OCI-LY1 (cell line): ENCODE results near the gene LYPD1.

ENCODE experiments used
- H2AFZ ChIP-seq: fragments of 200-600 bp; sonication (generic), shearing (Covaris generic); 2 replicates; pipeline ENCODE4 v1.6.0; 2014; ENCODE audit warnings: antibody characterized with exemption, mild to moderate bottlenecking, low read length
- H3F3A ChIP-seq: fragments of 200-600 bp; sonication (generic), shearing (Covaris generic); 2 replicates; pipeline ENCODE4 v1.6.0; 2014; ENCODE audit warnings: mild to moderate bottlenecking, antibody characterized with exemption, low read length, moderate library complexity; ENCODE audit not compliant: insufficient read depth
- H3K27ac ChIP-seq: fragments of 200-600 bp; sonication (generic); 2 replicates; pipeline ENCODE4 v1.5.1; 2014; ENCODE audit warnings: low read length, mixed run types, mild to moderate bottlenecking, low read depth; ENCODE audit not compliant: poor library complexity, severe bottlenecking
- H3K27me3 ChIP-seq: fragments of 200-600 bp; sonication (generic); 2 replicates; pipeline ENCODE4 v1.6.0; 2014; ENCODE audit warnings: antibody characterized with exemption, mild to moderate bottlenecking, low read length, moderate library complexity; ENCODE audit not compliant: insufficient read depth
- H3K36me3 ChIP-seq: fragments of 200-600 bp; sonication (generic); 2 replicates; pipeline ENCODE4 v1.6.1; 2014; ENCODE audit warnings: mild to moderate bottlenecking, antibody characterized with exemption, low read length, moderate library complexity, mixed read lengths; ENCODE audit not compliant: insufficient read depth
- H3K4me1 ChIP-seq: fragments of 200-600 bp; sonication (generic); 2 replicates; pipeline ENCODE4 v1.5.1; 2014; ENCODE audit warnings: mild to moderate bottlenecking, low read length, moderate library complexity; ENCODE audit not compliant: insufficient read depth, severe bottlenecking
- H3K4me2 ChIP-seq: fragments of 200-600 bp; sonication (generic), shearing (Covaris generic); 2 replicates; pipeline ENCODE4 v1.6.1; 2014; ENCODE audit warnings: low read length
- H3K4me3 ChIP-seq: fragments of 200-600 bp; sonication (generic); 2 replicates; pipeline ENCODE4 v1.5.1; 2014; ENCODE audit warnings: low read length, low read depth, mild to moderate bottlenecking, mixed read lengths; ENCODE audit not compliant: poor library complexity, severe bottlenecking
- H3K79me2 ChIP-seq: fragments of 200-600 bp; shearing (Covaris generic); 2 replicates; pipeline ENCODE4 v1.6.1; 2016; ENCODE audit warnings: mixed run types, low read length, mixed read lengths; ENCODE audit not compliant: insufficient read depth
- H3K9ac ChIP-seq: fragments of 200-600 bp; sonication (generic), shearing (Covaris generic); 2 replicates; pipeline ENCODE4 v1.6.1; 2014; ENCODE audit warnings: mild to moderate bottlenecking, low read length, mixed read lengths
- H3K9me2 ChIP-seq: fragments of 200-600 bp; sonication (generic), shearing (Covaris generic); 2 replicates; pipeline ENCODE4 v1.6.1; 2014; ENCODE audit warnings: low read depth, mild to moderate bottlenecking, low read length, mixed read lengths
- H3K9me3 ChIP-seq: fragments of 200-600 bp; shearing (Covaris generic); 2 replicates; pipeline ENCODE4 v1.6.1; 2014; ENCODE audit warnings: low read length, mixed read lengths
- H4K20me1 ChIP-seq: fragments of 200-600 bp; sonication (generic), shearing (Covaris generic); 2 replicates; pipeline ENCODE4 v1.6.0; 2016; ENCODE audit warnings: mild to moderate bottlenecking, low read length; ENCODE audit not compliant: insufficient read depth
- CTCF ChIP-seq: fragments of 200-600 bp; sonication (generic), shearing (Covaris generic); IDR thresholded peaks from 2 replicates; pipeline ENCODE4 v1.5.1; 2017; ENCODE audit warnings: mild to moderate bottlenecking, antibody characterized with exemption, low read length, moderate library complexity, mixed read lengths
- EZH2 ChIP-seq: fragments of 200-600 bp; sonication (generic), shearing (Covaris generic); IDR thresholded peaks from 2 replicates; pipeline ENCODE4 v1.8.0; 2017; ENCODE audit warnings: borderline replicate concordance, mixed run types, mild to moderate bottlenecking, antibody characterized with exemption, low read length, moderate library complexity, mixed read lengths

LYPD1 gene

GRCh38 chr2:132608311-132608710 lies 61.7 kb downstream of the LYPD1 start:
- H4K20me1 ChIP-seq = no peaks in the 10 kb centered on the region
- no peaks in the 10 kb centered on the region for H3K9me2 ChIP-seq
- no peak overlapping the region for H2AFZ ChIP-seq
- H3K27me3 ChIP-seq = no peaks in the 10 kb centered on the region
- H3K4me1 ChIP-seq = peaks cover 7% of the 10 kb centered on the region
- H3K36me3 ChIP-seq = no peaks in the 10 kb centered on the region
- H3K9ac ChIP-seq = no peak overlapping the region
- H3K4me3 ChIP-seq = no peak overlapping the region
- no peak for TF ChIP-seq EZH2
- TF ChIP-seq CTCF = no peak
- H3K27ac ChIP-seq = no peak overlapping the region
- H3K9me3 ChIP-seq = no peaks in the 10 kb centered on the region
- no peak overlapping the region for H3K4me2 ChIP-seq
- H3F3A ChIP-seq = no peaks in the 10 kb centered on the region
- H3K79me2 ChIP-seq = no peaks in the 10 kb centered on the region

- Histone ChIP-seq H3K79me2 (no peaks in the 10 kb centered on the region), H3K4me3 (no peak overlapping the region), H3K4me1 (peaks cover 7% of the 10 kb centered on the region), H3K4me2 (no peak overlapping the region), H2AFZ (no peak overlapping the region), H3K9ac (no peak overlapping the region), H3K9me3 (no peaks in the 10 kb centered on the region), H3F3A (no peaks in the 10 kb centered on the region), H3K27ac (no peak overlapping the region), H3K9me2 (no peaks in the 10 kb centered on the region), H3K27me3 (no peaks in the 10 kb centered on the region), H4K20me1 (no peaks in the 10 kb centered on the region), H3K36me3 (no peaks in the 10 kb centered on the region)
- no peak for TF ChIP-seq EZH2
- TF ChIP-seq CTCF = no peak
These were observed 62.4 kb downstream of the LYPD1 start for GRCh38 chr2:132607426-132608090.

GRCh38 chr2:132606649-132607048 lies 63.4 kb downstream of the LYPD1 start:
- Histone ChIP-seq H4K20me1 (no peaks in the 10 kb centered on the region), H3K27ac (no peak overlapping the region), H2AFZ (no peak overlapping the region), H3K9ac (no peak overlapping the region), H3K9me2 (no peaks in the 10 kb centered on the region), H3K79me2 (no peaks in the 10 kb centered on the region), H3K4me3 (no peak overlapping the region), H3F3A (no peaks in the 10 kb centered on the region), H3K9me3 (no peaks in the 10 kb centered on the region), H3K27me3 (no peaks in the 10 kb centered on the region), H3K4me2 (no peak overlapping the region), H3K4me1 (peaks cover 7% of the 10 kb centered on the region), H3K36me3 (no peaks in the 10 kb centered on the region)
- no peak for TF ChIP-seq CTCF
- no peak for TF ChIP-seq EZH2
